Psoas muscle (tissue), 8 donors: Measurements from ENCODE around the gene C1orf167. TPM values are rescaled to one million over a fixed set of nuclear protein-coding genes. Genes with fewer than 3 reads are reported as not detected.

ENCODE experiments used
- ATAC-seq, 4 donors: fragments of 200-7000 bp; cut with Tn5 transposase; one replicate each; pipeline ENCODE4 v1.9.1; 2020; ENCODE audit warnings: moderate library complexity in 3 of 4, mild to moderate bottlenecking in 2 of 4
- DNase-seq, 2 donors: peaks; one replicate each; pipeline ENCODE4 v3.0.0-alpha.2; 2020
- H3K27ac ChIP-seq: fragments of 200-600 bp; one replicate; pipeline ENCODE4 v1.8.0; 2022
- H3K27me3 ChIP-seq, 3 donors: fragments of 200-600 bp in 1 of 3; one replicate each; pipeline versions ENCODE4 v1.6.1 to v1.8.0; 2013 to 2022; ENCODE audit warnings: low read length in 2 of 3, mild to moderate bottlenecking in 2 of 3, moderate library complexity in 1 of 3; ENCODE audit not compliant: insufficient read depth in 3 of 3
- H3K36me3 ChIP-seq, 2 donors: fragments of 200-600 bp in 1 of 2; one replicate each; pipeline versions ENCODE4 v1.6.1 to v1.8.0; 2013 to 2022; ENCODE audit warnings: low read depth in 1 of 2, mild to moderate bottlenecking in 1 of 2, moderate library complexity in 1 of 2; ENCODE audit not compliant: insufficient read depth in 1 of 2
- H3K4me1 ChIP-seq: fragments of 200-600 bp; one replicate; pipeline ENCODE4 v1.8.0; 2022
- H3K4me3 ChIP-seq: fragments of 200-600 bp; one replicate; pipeline ENCODE4 v1.8.0; 2022; ENCODE audit warnings: mild to moderate bottlenecking
- H3K9me3 ChIP-seq: fragments of 200-600 bp; one replicate; pipeline ENCODE4 v1.8.0; 2022
- whole genome bisulfite sequencing, 3 donors: extraction: QIAGEN DNeasy Blood & Tissue Kit; methylation state at CpG; one replicate each; pipeline versions ENCODE4 v1.1.6 to v1.1.7; 2013; 5-methylcytosine and 5-hydroxymethylcytosine counted together
- intact Hi-C, 2 donors: fragments of 100-400 bp; cut with DNase I; formaldehyde crosslinking; loops; one replicate each; pipeline versions ENCODE4 v1.11.0 to v1.14.2; 2022
- polyA plus RNA-seq, 3 donors: library from polyadenylated mRNA; stranded (reverse); fragments of 200-250 nt; gene quantifications; one replicate each; pipeline ENCODE4 v1.2.3, GENCODE V29; 2013
- total RNA-seq, 4 donors: library from RNA; stranded (reverse); fragmentation: NEBNext Ultra II Directional in 2 of 4; extraction: Animal tissue kit (Norgen Biotek cat#: 25700) in 2 of 4; gene quantifications; one replicate each; pipeline versions ENCODE4 v1.2.1 to v1.2.4, GENCODE V29; 2021 to 2023
- TF ChIP-seq, protein P1 (sequence below): fragments of 200-600 bp; IDR thresholded peaks from one replicate; pipeline ENCODE4 v1.8.0; 2022; ENCODE audit warnings: antibody characterized with exemption
- donor health status: healthy with polysubstance abuse.
- donor health status: DM: no; HTN: no; CAD: no; lungs with moderate emphysema.
- donor health status: Bipolar disorder and iron deficiency.
- donor health status: healthy.
- donor health status: DM: yes; HTN: yes; CAD: no.
- donor health status: DM: no; HTN: no; CAD: no.
- donor health status: DM: no; HTN: no; CAD: no.
- donor health status: DM: yes; HTN: yes; CAD: no.

The C1orf167 gene
- total and polyA plus RNA-seq, 7 donors: 1.8 to 5.3 (median 2.5) TPM

DNA sequence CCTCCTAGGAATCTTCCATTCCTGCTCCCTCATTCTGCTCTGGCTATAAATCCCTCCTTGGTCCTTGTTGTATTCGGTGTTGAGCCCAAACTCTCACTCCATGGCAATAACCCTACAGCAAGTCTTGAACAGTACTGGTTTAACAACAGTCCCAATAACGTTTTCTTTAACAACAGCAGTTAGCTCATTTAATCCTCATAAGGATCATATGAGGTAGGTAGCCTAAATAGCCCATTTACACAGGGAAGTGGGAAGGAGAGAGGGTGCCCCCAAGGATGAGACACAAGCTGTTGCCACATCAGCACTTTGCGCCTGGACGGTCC, 26.5 kb upstream of the C1orf167 start:
- TF ChIP-seq, protein P1, sequence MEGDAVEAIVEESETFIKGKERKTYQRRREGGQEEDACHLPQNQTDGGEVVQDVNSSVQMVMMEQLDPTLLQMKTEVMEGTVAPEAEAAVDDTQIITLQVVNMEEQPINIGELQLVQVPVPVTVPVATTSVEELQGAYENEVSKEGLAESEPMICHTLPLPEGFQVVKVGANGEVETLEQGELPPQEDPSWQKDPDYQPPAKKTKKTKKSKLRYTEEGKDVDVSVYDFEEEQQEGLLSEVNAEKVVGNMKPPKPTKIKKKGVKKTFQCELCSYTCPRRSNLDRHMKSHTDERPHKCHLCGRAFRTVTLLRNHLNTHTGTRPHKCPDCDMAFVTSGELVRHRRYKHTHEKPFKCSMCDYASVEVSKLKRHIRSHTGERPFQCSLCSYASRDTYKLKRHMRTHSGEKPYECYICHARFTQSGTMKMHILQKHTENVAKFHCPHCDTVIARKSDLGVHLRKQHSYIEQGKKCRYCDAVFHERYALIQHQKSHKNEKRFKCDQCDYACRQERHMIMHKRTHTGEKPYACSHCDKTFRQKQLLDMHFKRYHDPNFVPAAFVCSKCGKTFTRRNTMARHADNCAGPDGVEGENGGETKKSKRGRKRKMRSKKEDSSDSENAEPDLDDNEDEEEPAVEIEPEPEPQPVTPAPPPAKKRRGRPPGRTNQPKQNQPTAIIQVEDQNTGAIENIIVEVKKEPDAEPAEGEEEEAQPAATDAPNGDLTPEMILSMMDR: no peak
- 29 to 33% (median 31%) methylated on average over 4 of the region's 4 CpGs for WGBS, 3 donors
- intact Hi-C loops: loop anchor here in 1 of 2 donors (5.0 to 10.0 kb wide), 2 partner anchors 52 to 461 kb away; partner anchors contain the start of gene UBIAD1

DNA sequence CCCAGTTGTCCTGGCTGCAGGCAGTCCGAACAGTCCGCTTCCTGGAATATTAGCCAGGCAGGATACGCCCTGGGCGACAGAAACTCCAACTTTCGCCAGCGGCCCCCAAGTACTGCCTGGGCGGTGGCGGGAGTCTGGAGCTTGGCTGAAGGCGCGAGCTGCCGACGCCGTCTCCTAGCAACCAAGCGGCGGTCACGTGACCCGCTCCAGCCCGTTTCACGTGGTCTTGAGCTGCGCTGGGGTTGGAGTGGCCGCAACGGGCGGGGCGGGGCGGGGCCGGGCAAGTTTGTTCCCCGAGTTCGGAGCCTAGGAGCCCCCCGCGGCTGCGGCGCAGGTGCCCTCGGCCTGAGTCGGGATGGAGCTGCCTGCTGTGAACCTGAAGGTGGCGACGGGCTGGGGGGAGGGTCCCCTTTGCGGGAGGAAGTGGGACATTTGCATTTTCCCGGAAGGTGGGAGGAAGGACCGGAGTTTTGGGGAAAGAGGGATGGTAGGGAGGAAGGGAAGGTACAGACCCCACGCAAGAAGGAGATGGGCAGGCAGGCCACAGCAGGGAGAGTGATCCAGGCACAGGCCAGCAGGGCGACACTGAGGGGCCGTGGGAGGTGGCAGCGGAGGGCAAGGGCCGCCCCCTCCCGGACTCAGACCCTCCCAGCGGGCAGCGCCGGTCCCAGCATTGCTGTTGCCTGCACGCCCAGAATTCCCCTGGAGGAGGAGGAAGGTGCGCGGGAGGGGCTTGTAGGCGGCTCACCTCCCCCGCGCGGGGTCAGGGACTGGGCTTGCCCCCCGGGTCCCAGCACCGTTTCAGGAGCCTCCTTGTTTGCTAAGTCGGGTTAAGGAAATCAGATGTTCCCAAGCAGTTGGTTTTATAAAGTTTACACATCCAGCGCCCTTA, 25.9 kb upstream of the C1orf167 start, which contains the start of gene AGTRAP:
Gene AGTRAP (plus strand): TSS at position 283 of the 892 bp plus-strand sequence. CDS start 73 bp downstream, at position 356.
- Histone ChIP-seq H3K4me1 (peaks cover 17% of the 10 kb centered on the region), H3K9me3 (no peaks in the 10 kb centered on the region), H3K27ac (peak within 1 kb of the TSS; percentile 87), H3K27me3 (no peaks in the 10 kb centered on the region), H3K4me3 (peak within 1 kb of the TSS; percentile 72), H3K36me3 (no peaks in the 10 kb centered on the region)
- intact Hi-C loops: loop anchor here in 1 of 2 donors (5.0 to 10.0 kb wide), 2 partner anchors 51 to 461 kb away; partner anchors contain the start of gene UBIAD1
- WGBS, 3 donors: 0 to 1% (median 1%) methylated on average over 51 to 59 of the region's 59 CpGs
- TF ChIP-seq, protein P1: no peak
- ATAC-seq (peak; percentile 77 to 89 (median 84)), DNase-seq (peak; percentile 97 to 99)

More for the DNA sequence above, 26.5 kb upstream of the C1orf167 start:
- ATAC-seq (no peak), DNase-seq (no peak)
- no peaks in the 10 kb centered on the region for H3K9me3 ChIP-seq
- H3K4me1 ChIP-seq: peaks cover 17% of the 10 kb centered on the region
- H3K27ac ChIP-seq: peak overlapping the region; percentile 87
- peak overlapping the region; percentile 72 for H3K4me3 ChIP-seq
- no peaks in the 10 kb centered on the region for H3K36me3 ChIP-seq
- no peaks in the 10 kb centered on the region for H3K27me3 ChIP-seq

DNA sequence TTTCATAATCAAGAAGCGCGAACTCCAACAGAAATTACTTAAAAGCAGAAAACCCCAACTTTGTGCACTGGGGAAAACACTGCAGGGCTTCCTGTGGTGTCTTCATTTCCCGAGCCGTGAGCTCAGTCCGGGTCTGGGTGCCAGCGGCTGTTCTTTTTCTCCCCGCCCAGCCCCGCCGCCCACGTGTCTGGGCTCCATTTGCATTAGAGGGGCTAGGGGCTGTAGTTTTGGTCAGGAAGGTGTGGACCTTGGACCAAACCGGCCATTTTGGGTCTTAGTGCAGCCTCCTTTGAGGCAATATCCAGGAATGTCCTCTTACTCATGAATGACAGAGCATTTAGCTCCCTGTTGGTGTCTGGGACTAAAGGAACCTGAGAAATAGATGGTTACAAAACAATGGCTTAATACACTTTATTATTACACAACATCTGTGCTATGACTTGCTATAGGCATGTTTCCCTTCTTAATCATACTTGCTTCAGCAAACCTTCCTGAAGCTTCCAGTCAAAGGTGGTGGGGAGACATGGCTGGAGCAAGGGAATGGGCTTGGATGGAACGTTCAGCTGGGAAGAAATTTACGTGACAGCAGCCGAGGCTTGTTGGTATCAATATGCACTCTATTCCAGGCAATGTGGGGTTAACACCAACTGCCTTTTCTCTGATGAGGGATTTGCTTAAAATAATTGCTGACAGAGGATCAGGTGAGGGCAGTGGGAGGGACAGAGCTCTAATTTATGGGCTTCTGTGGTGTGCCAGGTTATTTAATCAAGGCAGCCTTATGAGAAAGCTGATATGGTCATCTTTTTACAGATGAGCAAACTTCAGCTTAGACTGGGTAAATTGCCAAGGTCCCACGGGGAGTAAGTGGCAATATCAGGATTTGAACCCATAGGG, 25.0 kb upstream of the C1orf167 start:
- WGBS, 3 donors: 9 to 11% (median 9%) methylated on average over 15 of the region's 15 CpGs
- TF ChIP-seq, protein P1: no peak
- intact Hi-C loops: loop anchor here in 1 of 2 donors (5.0 to 10.0 kb wide), 2 partner anchors 50 to 462 kb away; partner anchors contain the start of gene UBIAD1
- Histone ChIP-seq H3K9me3 (no peaks in the 10 kb centered on the region), H3K36me3 (no peaks in the 10 kb centered on the region), H3K4me3 (peak overlapping the region; percentile 72), H3K27me3 (no peaks in the 10 kb centered on the region), H3K27ac (peak overlapping the region; percentile 87), H3K4me1 (peaks cover 17% of the 10 kb centered on the region)
- DNase-seq (peak; percentile 84), ATAC-seq (peak; percentile 71 to 79 (median 77))

DNA sequence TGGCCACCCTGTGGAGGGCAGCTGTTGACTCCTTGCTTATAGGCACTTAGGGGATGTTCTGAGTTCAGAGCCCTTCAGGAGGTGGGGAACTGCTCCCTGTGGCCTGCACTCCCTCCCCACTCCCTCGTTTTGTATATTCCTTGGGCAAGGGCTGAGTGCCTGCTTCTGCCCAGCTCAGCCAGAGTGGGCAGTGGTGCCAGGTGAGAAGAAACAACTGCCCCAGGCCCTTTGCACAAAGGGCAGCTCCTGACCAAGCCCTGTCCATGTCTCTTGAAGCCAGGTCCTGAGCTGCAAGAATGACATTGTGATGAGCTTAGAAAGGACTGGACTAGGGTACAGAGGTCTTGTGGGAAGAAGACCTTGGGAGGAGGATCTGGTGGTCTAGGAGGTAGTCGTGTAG, 23.9 kb upstream of the C1orf167 start:
- intact Hi-C loops: loop anchor here in 1 of 2 donors (5.0 to 10.0 kb wide), 2 partner anchors 49 to 463 kb away; partner anchors contain the start of gene UBIAD1
- DNase-seq (no peak), ATAC-seq (no peak)
- Histone ChIP-seq H3K27ac (peak overlapping the region; percentile 87), H3K36me3 (no peaks in the 10 kb centered on the region), H3K4me3 (no peak overlapping the region), H3K4me1 (peaks cover 17% of the 10 kb centered on the region), H3K27me3 (no peaks in the 10 kb centered on the region), H3K9me3 (no peaks in the 10 kb centered on the region)
- TF ChIP-seq, protein P1: no peak
- WGBS, 3 donors: 65 to 77% (median 76%) methylated on average over 2 of the region's 2 CpGs
